GM12801 (cell line): Measurements from ENCODE around the gene CERK.

Experiments used
- TF ChIP-seq, protein P1 (sequence below): IDR thresholded peaks from one replicate; pipeline ENCODE4 v1.5.1; 2011; ENCODE audit warnings: control low read depth; ENCODE audit not compliant: insufficient read length; ENCODE audit errors: extremely low read depth

Gene CERK

DNA sequence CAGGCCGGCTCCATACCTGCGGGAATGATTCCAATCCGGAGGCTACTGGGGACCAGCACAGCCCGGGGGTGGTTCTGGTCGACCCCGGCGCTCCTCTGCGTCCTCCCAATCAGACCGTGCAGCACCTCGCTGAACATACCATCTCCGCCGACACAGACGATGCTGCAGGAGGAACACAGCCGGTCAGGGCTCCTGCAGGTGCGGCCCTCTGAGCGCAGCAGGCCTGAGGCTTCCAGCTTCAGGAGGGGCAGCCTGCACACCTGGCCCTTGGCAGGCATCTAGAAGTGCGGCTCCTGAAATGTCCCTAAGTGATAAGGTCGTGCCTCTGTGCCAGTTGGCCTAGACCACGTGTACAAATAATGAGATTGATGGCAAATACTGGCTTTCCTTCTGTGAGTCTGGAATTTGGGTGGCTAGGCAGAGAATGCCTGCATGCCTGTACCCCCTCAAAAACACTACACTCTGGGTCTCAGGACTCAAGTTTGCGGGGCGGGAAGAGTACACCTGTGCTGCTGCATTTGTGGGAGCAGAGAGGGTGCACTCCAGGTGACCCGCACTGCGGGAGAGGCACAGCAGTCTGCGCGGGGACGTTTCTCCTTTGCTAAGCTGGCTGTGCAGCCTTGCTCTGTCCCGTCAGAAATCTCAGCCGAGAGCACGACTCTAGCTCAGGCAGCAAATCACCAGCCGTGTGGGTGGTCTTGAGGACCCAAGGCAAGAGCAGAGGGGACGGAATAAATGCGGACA lies 30.1 kb downstream of the CERK start:
- TF ChIP-seq, protein P1, sequence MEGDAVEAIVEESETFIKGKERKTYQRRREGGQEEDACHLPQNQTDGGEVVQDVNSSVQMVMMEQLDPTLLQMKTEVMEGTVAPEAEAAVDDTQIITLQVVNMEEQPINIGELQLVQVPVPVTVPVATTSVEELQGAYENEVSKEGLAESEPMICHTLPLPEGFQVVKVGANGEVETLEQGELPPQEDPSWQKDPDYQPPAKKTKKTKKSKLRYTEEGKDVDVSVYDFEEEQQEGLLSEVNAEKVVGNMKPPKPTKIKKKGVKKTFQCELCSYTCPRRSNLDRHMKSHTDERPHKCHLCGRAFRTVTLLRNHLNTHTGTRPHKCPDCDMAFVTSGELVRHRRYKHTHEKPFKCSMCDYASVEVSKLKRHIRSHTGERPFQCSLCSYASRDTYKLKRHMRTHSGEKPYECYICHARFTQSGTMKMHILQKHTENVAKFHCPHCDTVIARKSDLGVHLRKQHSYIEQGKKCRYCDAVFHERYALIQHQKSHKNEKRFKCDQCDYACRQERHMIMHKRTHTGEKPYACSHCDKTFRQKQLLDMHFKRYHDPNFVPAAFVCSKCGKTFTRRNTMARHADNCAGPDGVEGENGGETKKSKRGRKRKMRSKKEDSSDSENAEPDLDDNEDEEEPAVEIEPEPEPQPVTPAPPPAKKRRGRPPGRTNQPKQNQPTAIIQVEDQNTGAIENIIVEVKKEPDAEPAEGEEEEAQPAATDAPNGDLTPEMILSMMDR: no peak

DNA sequence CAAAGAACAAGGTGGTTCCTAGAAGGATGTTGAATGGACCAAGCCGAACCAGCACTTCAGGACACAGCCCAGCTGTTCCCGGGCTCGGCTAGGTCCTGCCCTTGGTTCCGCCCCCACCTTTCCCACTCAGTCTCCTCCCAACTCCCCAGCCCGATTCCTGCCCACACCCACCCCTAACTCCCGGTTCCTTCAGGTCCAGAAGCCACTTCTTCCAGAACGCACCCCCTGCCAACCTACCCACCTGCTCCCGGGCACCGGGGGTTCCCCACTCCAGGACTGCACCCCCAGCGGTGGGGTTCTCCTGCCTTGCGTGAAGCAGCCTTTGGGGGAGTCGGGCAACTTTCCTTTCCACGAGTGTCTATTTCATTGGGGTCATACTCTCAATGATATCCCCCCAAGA lies 30.7 kb downstream of the CERK start:
- TF ChIP-seq, protein P1: no peak

- TF ChIP-seq, protein P1: no peak
Measured at GRCh38 chr22:46706060-46706459, 32.0 kb downstream of the CERK start.

DNA sequence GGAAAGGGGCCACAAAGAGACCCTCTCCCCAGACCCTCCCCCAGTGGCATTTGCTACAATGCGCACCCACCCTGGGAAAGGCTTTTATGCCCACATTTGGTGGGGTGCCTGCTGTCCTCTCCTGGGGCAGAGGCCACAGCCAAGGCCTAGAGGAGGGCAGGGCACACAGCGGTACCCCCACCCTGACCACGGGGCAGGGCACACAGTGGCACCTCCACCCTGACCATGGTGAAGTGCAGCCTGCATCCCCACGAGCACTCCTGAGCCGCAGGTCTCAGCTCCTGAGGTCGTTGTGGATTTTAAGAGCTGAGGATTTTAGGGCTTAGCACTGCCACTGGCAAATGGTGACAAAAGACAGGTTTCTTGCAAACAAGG lies 34.1 kb downstream of the CERK start:
- TF ChIP-seq, protein P1: no peak

- TF ChIP-seq, protein P1: no peak
Measured at GRCh38 chr22:46703171-46703995, 34.7 kb downstream of the CERK start.

GRCh38 chr22:46701262-46701661 lies 36.8 kb downstream of the CERK start:
- TF ChIP-seq, protein P1: no peak

- TF ChIP-seq, protein P1: no peak
Measured at GRCh38 chr22:46699091-46699490, 39.0 kb downstream of the CERK start.
